Esophagus (tissue), 2 donors: ENCODE results near the gene CDK19. TPM values are rescaled to one million over a fixed set of nuclear protein-coding genes. Genes with fewer than 3 reads are reported as not detected.

Source experiments
- H3K27ac ChIP-seq, 2 donors: one replicate each; pipeline ENCODE4 v1.5.1; 2013; ENCODE audit warnings: low read depth in 2 of 2, mild to moderate bottlenecking in 2 of 2, inconsistent platforms in 1 of 2, low read length in 1 of 2, moderate library complexity in 1 of 2
- H3K27me3 ChIP-seq, 2 donors: one replicate each; pipeline ENCODE4 v1.6.1; 2013; ENCODE audit warnings: low read length in 2 of 2, control low read depth in 1 of 2, mild to moderate bottlenecking in 1 of 2; ENCODE audit not compliant: insufficient read depth in 2 of 2, control insufficient read depth in 1 of 2
- H3K36me3 ChIP-seq, 2 donors: one replicate each; pipeline ENCODE4 v1.6.1; 2013; ENCODE audit warnings: low read length in 1 of 2; ENCODE audit not compliant: control insufficient read depth in 2 of 2, insufficient read depth in 2 of 2
- H3K4me1 ChIP-seq, 2 donors: one replicate each; pipeline ENCODE4 v1.6.1; 2013; ENCODE audit warnings: low read length in 1 of 2; ENCODE audit not compliant: control insufficient read depth in 2 of 2, insufficient read depth in 2 of 2
- H3K4me3 ChIP-seq, 2 donors: one replicate each; pipeline ENCODE4 v1.5.1; 2013; ENCODE audit warnings: low read length in 2 of 2, mild to moderate bottlenecking in 2 of 2, low read depth in 1 of 2, moderate library complexity in 1 of 2
- H3K9me3 ChIP-seq, 2 donors: one replicate each; pipeline ENCODE4 v1.6.1; 2013; ENCODE audit warnings: mild to moderate bottlenecking in 2 of 2, low read depth in 1 of 2, low read length in 1 of 2, moderate library complexity in 1 of 2; ENCODE audit not compliant: control insufficient read depth in 2 of 2, insufficient read depth in 1 of 2
- WGBS, 2 donors: extraction: QIAGEN DNeasy Blood & Tissue Kit; methylation state at CpG; one replicate each; pipeline ENCODE4 v1.1.7; 2013; 5-methylcytosine and 5-hydroxymethylcytosine counted together
- polyA plus RNA-seq, 2 donors: library from polyadenylated mRNA; stranded (reverse); fragments of 200-250 nt; gene quantifications; one replicate each; pipeline ENCODE4 v1.2.3, GENCODE V29; 2013
- donor health status: healthy with polysubstance abuse.
- donor health status: Bipolar disorder and iron deficiency.

Gene CDK19
- polyA plus RNA-seq, 2 donors, result 5.5 to 6.6 TPM

DNA sequence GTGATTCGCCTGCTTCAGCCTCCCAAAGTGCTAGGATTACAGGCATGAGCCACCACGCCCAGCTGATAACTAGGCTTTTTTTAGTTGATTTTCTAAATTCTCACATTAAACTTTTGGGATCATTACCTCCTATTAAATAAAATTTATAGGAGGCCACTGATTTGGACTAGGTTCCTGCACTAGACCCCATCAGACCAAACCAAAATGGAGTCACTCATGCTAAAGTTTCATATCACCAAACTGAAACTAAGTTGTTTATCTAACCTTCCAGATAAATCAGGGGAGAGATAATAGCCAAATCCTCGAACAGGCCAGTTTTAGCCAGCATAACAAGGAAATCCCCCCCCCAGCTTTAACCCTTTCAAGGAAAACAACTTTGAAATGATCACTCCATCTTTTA lies 240.5 kb downstream of the CDK19 start:
- 71 to 85% methylated on average over 3 of the region's 3 CpGs for WGBS, 2 donors
- no peaks in the 10 kb centered on the region for H3K9me3 ChIP-seq
- no peak overlapping the region for H3K4me3 ChIP-seq
- H3K27me3 ChIP-seq, result no peaks in the 10 kb centered on the region
- H3K36me3 ChIP-seq, result no peaks in the 10 kb centered on the region
- no peak overlapping the region for H3K27ac ChIP-seq
- no peaks in the 10 kb centered on the region for H3K4me1 ChIP-seq

DNA sequence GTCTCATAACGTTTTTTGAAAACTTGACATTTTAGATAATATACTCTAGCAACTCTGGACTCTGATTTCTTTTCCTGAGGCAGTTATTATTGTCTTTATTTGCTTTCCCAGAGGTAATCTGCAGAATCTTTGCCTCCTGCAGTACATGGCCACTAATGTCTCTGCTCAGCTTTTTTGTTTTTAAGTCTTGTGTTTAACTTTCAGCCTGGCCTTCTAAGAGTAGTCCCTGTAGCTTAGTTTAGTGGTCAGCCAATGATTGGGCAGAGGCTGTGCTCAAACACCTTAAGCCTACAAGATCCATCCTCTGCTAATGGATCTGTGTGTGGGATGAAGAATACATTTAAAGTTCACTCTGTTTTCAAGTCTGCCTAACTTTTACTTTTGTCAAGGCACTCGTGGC lies 241.7 kb downstream of the CDK19 start:
- H3K36me3 ChIP-seq, result no peaks in the 10 kb centered on the region
- 47 to 49% methylated on average over 2 of the region's 2 CpGs for WGBS, 2 donors

DNA sequence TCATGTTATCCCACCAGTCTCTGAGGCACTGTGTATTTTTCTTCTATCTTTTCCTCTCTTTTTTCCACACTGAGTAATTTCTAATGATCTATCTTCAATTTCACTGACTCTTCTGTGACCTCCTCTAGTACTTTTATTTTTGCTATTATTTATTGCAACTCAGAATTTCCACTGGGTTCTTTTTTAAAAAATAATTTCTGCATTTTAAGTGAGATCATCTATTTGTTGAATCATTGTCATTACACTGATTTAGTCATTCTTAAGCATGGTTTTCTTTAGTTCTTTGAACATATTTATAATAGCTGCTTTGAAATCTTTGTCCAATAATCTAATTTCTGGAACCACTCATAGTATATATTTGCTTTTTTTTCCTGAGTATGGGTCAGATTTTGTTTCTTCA lies 242.1 kb downstream of the CDK19 start:
- Histone ChIP-seq H3K27me3 (no peaks in the 10 kb centered on the region), H3K4me1 (no peaks in the 10 kb centered on the region), H3K36me3 (no peaks in the 10 kb centered on the region), H3K4me3 (no peak overlapping the region), H3K27ac (no peak overlapping the region), H3K9me3 (no peaks in the 10 kb centered on the region)

More for the DNA sequence above, 241.7 kb downstream of the CDK19 start:
- Histone ChIP-seq H3K27me3 (no peaks in the 10 kb centered on the region), H3K27ac (no peak overlapping the region), H3K4me1 (no peaks in the 10 kb centered on the region), H3K4me3 (no peak overlapping the region), H3K9me3 (no peaks in the 10 kb centered on the region)

DNA sequence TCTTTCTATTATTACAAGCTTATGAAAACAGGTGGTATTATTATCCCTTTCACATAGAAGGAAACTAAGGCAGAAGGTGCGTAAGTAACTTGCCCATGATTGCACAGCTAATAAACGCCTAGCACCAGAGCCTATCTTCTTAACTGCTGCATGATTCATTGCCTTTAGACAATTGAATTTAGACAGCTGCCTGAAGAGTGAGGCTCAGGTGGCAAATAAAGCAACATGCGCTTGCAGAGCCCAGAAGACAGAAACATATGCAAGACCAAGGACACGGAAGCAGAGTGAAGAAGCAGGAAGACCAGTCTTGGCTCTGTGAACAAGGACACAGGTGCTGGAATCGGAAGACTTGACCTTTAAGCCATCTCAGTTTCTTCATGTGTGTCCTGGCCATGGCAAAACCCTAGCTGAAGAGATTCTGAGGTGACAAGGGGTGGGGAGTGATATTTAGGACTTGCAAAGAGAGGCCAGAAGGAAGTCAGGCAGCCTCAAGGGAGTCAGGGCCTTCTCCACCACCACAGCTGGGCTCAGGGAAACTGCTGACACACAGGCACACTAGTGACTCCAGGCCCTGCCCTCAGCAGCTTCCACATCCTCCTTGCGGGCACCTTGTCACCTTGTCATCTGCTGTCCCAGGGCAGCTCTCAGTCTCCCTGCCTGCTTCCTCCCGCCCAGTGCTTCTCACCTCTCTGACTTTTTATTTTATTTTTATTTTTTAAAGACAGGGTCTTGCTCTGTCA lies 247.1 kb downstream of the CDK19 start:
- WGBS, 2 donors, result 77 to 80% methylated on average over 7 of the region's 7 CpGs
- no peaks in the 10 kb centered on the region for H3K36me3 ChIP-seq
- no peak overlapping the region for H3K27ac ChIP-seq
- H3K9me3 ChIP-seq, result no peaks in the 10 kb centered on the region
- no peaks in the 10 kb centered on the region for H3K27me3 ChIP-seq
- no peak overlapping the region for H3K4me3 ChIP-seq
- no peaks in the 10 kb centered on the region for H3K4me1 ChIP-seq

DNA sequence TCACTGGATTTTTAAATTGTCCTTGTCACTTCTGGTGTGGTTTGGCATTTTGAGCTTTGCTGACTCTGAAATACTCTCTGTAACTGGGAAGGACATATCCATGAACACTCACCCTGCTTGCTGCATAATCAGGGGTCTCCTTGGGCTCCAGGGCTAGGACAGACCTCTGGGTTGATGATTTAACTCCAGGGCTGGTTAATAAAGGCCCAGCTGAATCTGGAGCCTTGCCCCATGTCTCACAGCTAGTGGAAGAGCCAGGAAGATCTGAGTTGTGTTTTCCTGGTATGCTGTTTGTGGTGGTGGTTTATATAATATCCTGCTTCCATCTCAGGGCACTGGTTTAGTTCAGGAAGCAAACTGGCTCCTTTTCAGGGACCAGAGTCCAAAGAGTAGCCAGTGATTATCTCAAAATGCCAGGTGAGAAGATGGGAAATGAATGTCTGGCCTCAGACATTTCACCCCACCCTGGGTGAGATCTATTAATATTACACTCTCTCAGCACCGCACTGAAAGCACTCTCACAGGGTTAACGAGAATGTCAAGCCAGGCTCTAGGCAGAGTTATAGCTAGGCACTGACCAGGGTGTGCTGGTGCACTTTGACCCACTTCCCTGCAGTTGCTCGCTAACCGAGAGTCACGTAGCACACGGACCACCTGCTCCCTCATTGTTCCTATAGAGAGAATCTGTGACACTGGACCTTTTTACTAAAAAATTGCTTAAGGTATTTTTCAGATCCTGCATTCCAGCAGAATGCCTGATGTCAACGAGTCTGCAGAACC lies 248.7 kb downstream of the CDK19 start:
- Histone ChIP-seq H3K27me3 (no peaks in the 10 kb centered on the region), H3K4me1 (no peaks in the 10 kb centered on the region), H3K27ac (no peak overlapping the region), H3K4me3 (no peak overlapping the region), H3K36me3 (no peaks in the 10 kb centered on the region), H3K9me3 (no peaks in the 10 kb centered on the region)
- WGBS, 2 donors, result 56 to 71% methylated on average over 7 of the region's 7 CpGs

DNA sequence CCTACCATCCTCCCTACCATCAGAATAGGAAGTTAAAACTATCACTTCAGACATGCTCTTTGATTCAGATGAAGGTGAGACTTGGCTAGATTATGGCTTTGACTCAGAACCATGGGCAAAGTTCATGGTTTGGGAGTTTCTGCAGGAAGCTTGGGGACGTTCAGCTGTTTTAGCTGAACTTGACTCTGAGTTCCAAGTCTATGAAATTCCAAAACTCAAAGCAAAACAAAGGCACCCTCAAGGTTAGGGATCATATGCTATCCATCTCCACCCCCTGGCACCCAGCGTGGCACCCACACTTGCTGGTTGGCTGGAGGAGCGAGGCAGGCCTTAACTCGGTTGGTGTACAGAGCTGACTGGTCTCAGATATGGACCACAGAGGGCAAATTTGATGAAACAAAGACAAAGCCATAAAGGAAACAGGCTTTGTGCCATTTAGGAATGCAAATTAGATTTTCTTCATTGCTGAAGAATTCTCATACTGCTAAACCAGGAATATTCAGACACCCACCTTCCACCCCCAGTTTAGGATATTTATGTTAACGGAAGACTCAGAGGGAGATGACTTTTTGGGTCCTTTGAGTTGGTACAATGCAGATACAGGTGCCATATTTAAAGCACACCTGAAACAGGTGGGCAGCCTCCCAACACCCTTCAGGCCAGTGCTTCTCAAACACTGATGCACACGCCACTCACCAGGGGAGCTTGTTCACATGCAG lies 250.4 kb downstream of the CDK19 start:
- WGBS, 2 donors, result 86 to 93% methylated on average over 6 of the region's 6 CpGs
- no peaks in the 10 kb centered on the region for H3K4me1 ChIP-seq

DNA sequence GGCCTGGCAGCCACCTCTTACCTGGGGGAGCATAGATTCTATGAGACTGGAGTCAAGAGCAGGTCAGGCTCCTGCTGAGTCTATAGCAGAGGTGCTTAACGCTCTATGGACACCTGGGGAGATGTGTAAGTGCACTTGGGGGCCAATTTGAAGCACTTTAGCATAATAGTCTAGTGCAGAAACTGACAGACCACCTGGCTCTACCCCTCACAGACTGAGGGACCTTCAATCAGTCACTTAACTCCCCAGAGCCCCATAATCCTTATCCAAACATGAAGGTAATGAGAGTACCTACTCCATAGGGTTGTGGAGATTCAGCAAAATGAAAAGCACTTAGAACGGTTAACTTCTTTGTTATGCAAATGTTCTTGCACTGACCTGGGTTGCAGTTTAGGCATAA lies 251.6 kb downstream of the CDK19 start:
- Histone ChIP-seq H3K9me3 (no peaks in the 10 kb centered on the region), H3K36me3 (no peaks in the 10 kb centered on the region), H3K4me3 (no peak overlapping the region), H3K27ac (no peak overlapping the region), H3K4me1 (no peaks in the 10 kb centered on the region), H3K27me3 (no peaks in the 10 kb centered on the region)
- WGBS, 2 donors, result 69 to 84% methylated on average over 2 of the region's 2 CpGs

More for the DNA sequence above, 250.4 kb downstream of the CDK19 start:
- Histone ChIP-seq H3K27ac (no peak overlapping the region), H3K36me3 (no peaks in the 10 kb centered on the region), H3K9me3 (no peaks in the 10 kb centered on the region), H3K27me3 (no peaks in the 10 kb centered on the region), H3K4me3 (no peak overlapping the region)

DNA sequence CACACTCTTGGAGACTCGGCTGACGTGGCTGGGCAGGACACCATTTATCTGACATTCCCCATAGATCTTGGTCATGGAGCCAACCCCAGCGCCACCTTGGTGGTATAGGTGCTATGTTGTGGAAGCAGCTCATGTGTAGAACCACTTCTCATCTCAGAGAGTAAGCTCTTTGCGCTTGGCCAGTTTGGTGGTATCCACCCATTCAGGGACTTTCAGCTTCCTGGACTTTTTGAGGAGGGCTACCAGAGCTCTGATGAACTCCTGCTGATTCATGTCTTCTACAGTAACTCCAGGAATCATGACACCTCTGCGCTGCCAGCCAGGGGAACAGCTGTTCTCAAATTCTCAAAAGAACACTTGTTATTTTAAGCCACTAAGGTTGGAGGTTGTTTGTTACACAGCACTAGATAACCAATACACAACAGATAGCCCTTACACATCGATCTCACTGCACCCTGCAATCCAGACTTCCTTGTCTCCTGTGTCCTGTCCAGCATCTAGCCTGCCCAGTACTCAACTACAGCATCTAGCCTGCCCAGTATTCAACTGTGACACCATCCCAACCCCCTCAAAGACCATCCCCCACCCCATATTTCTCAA lies 252.9 kb downstream of the CDK19 start:
- H3K36me3 ChIP-seq, result no peaks in the 10 kb centered on the region

DNA sequence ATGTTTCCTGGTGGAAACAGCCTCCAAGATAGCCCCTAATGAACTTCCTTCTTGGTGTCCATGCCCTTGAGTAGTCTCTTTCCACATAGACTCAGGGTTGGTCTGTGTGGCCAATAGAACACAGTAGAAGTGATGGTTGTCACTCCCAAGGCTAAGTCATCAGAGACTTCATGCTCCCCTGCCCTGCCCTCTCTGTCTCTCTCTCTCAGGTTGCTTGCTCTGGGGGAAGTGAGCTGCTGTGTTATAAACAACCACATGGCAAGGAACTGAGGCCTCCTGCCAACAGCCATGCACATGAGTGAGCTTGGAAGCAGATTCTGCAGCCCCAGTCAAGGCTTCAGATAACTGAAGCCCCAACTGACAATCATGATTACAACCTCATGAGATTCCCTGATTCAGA lies 253.6 kb downstream of the CDK19 start:
- Histone ChIP-seq H3K4me1 (no peaks in the 10 kb centered on the region), H3K27me3 (no peaks in the 10 kb centered on the region), H3K4me3 (no peak overlapping the region), H3K36me3 (no peaks in the 10 kb centered on the region), H3K9me3 (no peaks in the 10 kb centered on the region), H3K27ac (no peak overlapping the region)

More for the DNA sequence above, 252.9 kb downstream of the CDK19 start:
- no peak overlapping the region for H3K4me3 ChIP-seq
- H3K27ac ChIP-seq, result no peak overlapping the region
- no peaks in the 10 kb centered on the region for H3K9me3 ChIP-seq
- H3K27me3 ChIP-seq, result no peaks in the 10 kb centered on the region
- H3K4me1 ChIP-seq, result no peaks in the 10 kb centered on the region
- 91 to 95% methylated on average over 6 of the region's 6 CpGs for WGBS, 2 donors
